Measurements from ENCODE around the gene TTC1. TPM values are rescaled to one million over a fixed set of nuclear protein-coding genes. Genes with fewer than 3 reads are reported as not detected.

The TTC1 gene
- total and polyA plus RNA-seq, 9 of the 15 experiments (the other 6 are each of a cell fraction or from before 2014, with no cell fraction given) = 51.9 to 173 (median 87.7) TPM

GRCh38 chr5:160029004-160029403, 20.1 kb downstream of the TTC1 start:
- TF ChIP-seq SNAPC5 (CRISPR knock-in tag; IDR thresholded peaks at IDR 0.05) (no peak), ZBED1 (IDR thresholded peaks at IDR 0.05) (no peak), ZNF263 (CRISPR knock-in tag; IDR thresholded peaks at IDR 0.05; ENCODE audit: borderline replicate concordance) (no peak), CBX5 (IDR thresholded peaks at IDR 0.05; ENCODE audit: borderline replicate concordance, low read depth) (no peak), SRSF1 (IDR thresholded peaks at IDR 0.05; ENCODE audit: low read depth, low read length) (no peak), EP300 (IDR thresholded peaks at IDR 0.05; ENCODE audit: low read length) (no peak), BRD4 (IDR thresholded peaks at IDR 0.05) (no peak), ZNF561 (CRISPR knock-in tag; conservative IDR thresholded peaks at IDR 0.05) (no peak), NR2C1 (IDR thresholded peaks at IDR 0.05) (no peak), NR2C1 (tag; IDR thresholded peaks at IDR 0.05) (no peak), XRCC4 (IDR thresholded peaks at IDR 0.05; ENCODE audit: extremely low read depth, insufficient read depth, insufficient read length) (no peak)
- Histone ChIP-seq H3K9ac (ENCODE audit: insufficient read depth in 1 of 2, low read depth in 2 of 2, low read length in 2 of 2) (no peak overlapping the region), H3K36me3 (ENCODE audit: control insufficient read depth, insufficient read depth, low read length) (peaks cover 53% of the 10 kb centered on the region; the same call in 2 of the 3 replicates), H2AFZ (ENCODE audit: low read depth, low read length) (no peak overlapping the region), H3K4me1 (replicated peaks in 1 of 2; ENCODE audit: control insufficient read depth in 2 of 2, insufficient read depth in 2 of 2, low read length in 2 of 2) (no peaks in the 10 kb centered on the region), H3K9me3 (replicated peaks; ENCODE audit: control insufficient read depth, insufficient read depth, low read depth, low read length) (no peaks in the 10 kb centered on the region), H3K4me2 (ENCODE audit: insufficient read depth, low read length) (no peak overlapping the region), H3K9me1 (ENCODE audit: control insufficient read depth, insufficient read depth, low read length) (no peaks in the 10 kb centered on the region), H3K27ac (ENCODE audit: extremely low read depth, low read depth, low read length) (no peak overlapping the region), H3K4me3 (no peak overlapping the region), H3K79me2 (ENCODE audit: control insufficient read depth, insufficient read depth, low read length) (no peaks in the 10 kb centered on the region), H4K20me1 (replicated peaks; ENCODE audit: control insufficient read depth, insufficient read depth, low read length) (no peaks in the 10 kb centered on the region), H3K27me3 (ENCODE audit: control insufficient read depth in 2 of 2, insufficient read depth in 2 of 2, low read length in 2 of 2) (no peaks in the 10 kb centered on the region)
- ChIA-PET CTCF (ENCODE audit: low intra/inter-chr PET ratio) (no interaction called here), POLR2A (no interaction called here)
- ATAC-seq (no peak), FAIRE-seq (no peak), DNase-seq (ENCODE audit: extremely low read depth in 1 of 4, low spot score in 3 of 4) (no peak)
- in situ Hi-C loops (cut with MboI) = loop anchor here (10.0 kb wide), 1 partner anchor 316 kb away; no protein-coding TSS in a partner anchor
- no TSS peak for BruUV-seq (replicated peaks)
- intact Hi-C loops (cut with micrococcal nuclease) = no loop called here
- WGBS (ENCODE audit: insufficient coverage, low coverage, missing lambda C conversion rate) = 100% methylated on average over 1 of the region's 1 CpG

All from K562 (cell line).